ENCODE results near the gene CPXM2. TPM values are rescaled to one million over a fixed set of nuclear protein-coding genes. Genes with fewer than 3 reads are reported as not detected.

The CPXM2 gene
- 0.25 and 0.66 TPM in 2 replicates for total RNA-seq (2012; rRNA removed)

GRCh38 chr10:123891144-123892071 is at the start of gene CPXM2:
TSS of gene CPXM2 (minus strand) at chr10:123891807. CDS start at chr10:123891659, 148 bp downstream.
- H3K4me2 ChIP-seq (ENCODE audit: low read length), result no peak within 1 kb of the TSS
- no peaks in the 10 kb centered on the region for H3K4me1 ChIP-seq (ENCODE audit: control insufficient read depth, insufficient read depth, low read length)
- no peak within 1 kb of the TSS for H3K4me3 ChIP-seq (ENCODE audit: low read length)
- H3K27me3 ChIP-seq (ENCODE audit: control insufficient read depth, insufficient read depth, low read length), result peaks cover 5% of the 10 kb centered on the region
- no peak within 1 kb of the TSS for H3K9ac ChIP-seq (ENCODE audit: low read depth, low read length)
- no peaks in the 10 kb centered on the region for H3K36me3 ChIP-seq (ENCODE audit: insufficient read depth, low read length)
- peaks cover 2% of the 10 kb centered on the region for H3K9me3 ChIP-seq (replicated peaks; ENCODE audit: low read length)

GRCh38 chr10:123939591-123939990 is 48.0 kb upstream of the CPXM2 start:
- H3K9me3 ChIP-seq (replicated peaks; ENCODE audit: low read length), result no peaks in the 10 kb centered on the region
- H3K4me3 ChIP-seq (ENCODE audit: low read length), result no peak overlapping the region
- H3K36me3 ChIP-seq (ENCODE audit: insufficient read depth, low read length), result no peaks in the 10 kb centered on the region
- no peak overlapping the region for H3K4me2 ChIP-seq (ENCODE audit: low read length)
- H3K27me3 ChIP-seq (ENCODE audit: control insufficient read depth, insufficient read depth, low read length), result no peaks in the 10 kb centered on the region
- no peaks in the 10 kb centered on the region for H3K4me1 ChIP-seq (ENCODE audit: control insufficient read depth, insufficient read depth, low read length)
- no peak overlapping the region for H3K9ac ChIP-seq (ENCODE audit: low read depth, low read length)

- Histone ChIP-seq H3K4me2 (ENCODE audit: low read length) (no peak overlapping the region), H3K9ac (ENCODE audit: low read depth, low read length) (no peak overlapping the region), H3K4me1 (ENCODE audit: control insufficient read depth, insufficient read depth, low read length) (no peaks in the 10 kb centered on the region), H3K27me3 (ENCODE audit: control insufficient read depth, insufficient read depth, low read length) (no peaks in the 10 kb centered on the region), H3K4me3 (ENCODE audit: low read length) (no peak overlapping the region), H3K36me3 (ENCODE audit: insufficient read depth, low read length) (no peaks in the 10 kb centered on the region), H3K9me3 (replicated peaks; ENCODE audit: low read length) (no peaks in the 10 kb centered on the region)
Measured at GRCh38 chr10:123938890-123939289, 47.3 kb upstream of the CPXM2 start.

GRCh38 chr10:123936426-123936825 is 44.8 kb upstream of the CPXM2 start:
- H3K27me3 ChIP-seq (ENCODE audit: control insufficient read depth, insufficient read depth, low read length), result no peaks in the 10 kb centered on the region
- H3K9me3 ChIP-seq (replicated peaks; ENCODE audit: low read length), result no peaks in the 10 kb centered on the region
- H3K4me3 ChIP-seq (ENCODE audit: low read length), result no peak overlapping the region
- no peaks in the 10 kb centered on the region for H3K36me3 ChIP-seq (ENCODE audit: insufficient read depth, low read length)
- H3K9ac ChIP-seq (ENCODE audit: low read depth, low read length), result no peak overlapping the region
- H3K4me2 ChIP-seq (ENCODE audit: low read length), result no peak overlapping the region
- H3K4me1 ChIP-seq (ENCODE audit: control insufficient read depth, insufficient read depth, low read length), result no peaks in the 10 kb centered on the region

DNA sequence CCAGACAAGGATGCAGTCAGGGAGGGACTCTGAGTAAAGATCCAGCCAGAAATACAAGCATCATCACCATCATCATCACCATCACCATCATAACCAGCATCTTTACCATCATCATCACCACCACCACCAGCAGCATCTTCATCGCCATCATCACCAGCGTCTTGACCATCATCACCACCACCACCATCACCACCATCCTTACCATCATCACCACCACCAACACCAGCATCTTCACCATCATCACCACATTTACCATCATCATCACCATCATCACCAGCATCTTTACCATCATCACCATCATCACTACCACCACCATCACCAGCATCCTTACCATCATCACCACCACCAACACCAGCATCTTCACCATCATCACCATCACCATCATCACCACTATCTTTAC is 44.1 kb upstream of the CPXM2 start:
- Histone ChIP-seq H3K4me1 (ENCODE audit: control insufficient read depth, insufficient read depth, low read length) (no peaks in the 10 kb centered on the region), H3K9me3 (replicated peaks; ENCODE audit: low read length) (no peaks in the 10 kb centered on the region), H3K9ac (ENCODE audit: low read depth, low read length) (no peak overlapping the region), H3K4me2 (ENCODE audit: low read length) (no peak overlapping the region), H3K27me3 (ENCODE audit: control insufficient read depth, insufficient read depth, low read length) (no peaks in the 10 kb centered on the region), H3K4me3 (ENCODE audit: low read length) (no peak overlapping the region), H3K36me3 (ENCODE audit: insufficient read depth, low read length) (no peaks in the 10 kb centered on the region)

- H3K4me1 ChIP-seq (ENCODE audit: control insufficient read depth, insufficient read depth, low read length), result no peaks in the 10 kb centered on the region
- H3K4me3 ChIP-seq (ENCODE audit: low read length), result no peak overlapping the region
- H3K27me3 ChIP-seq (ENCODE audit: control insufficient read depth, insufficient read depth, low read length), result no peaks in the 10 kb centered on the region
- no peaks in the 10 kb centered on the region for H3K36me3 ChIP-seq (ENCODE audit: insufficient read depth, low read length)
- H3K9me3 ChIP-seq (replicated peaks; ENCODE audit: low read length), result no peaks in the 10 kb centered on the region
- no peak overlapping the region for H3K9ac ChIP-seq (ENCODE audit: low read depth, low read length)
- H3K4me2 ChIP-seq (ENCODE audit: low read length), result no peak overlapping the region
Measured at GRCh38 chr10:123934846-123935245, 43.2 kb upstream of the CPXM2 start.

GRCh38 chr10:123930340-123931001 is 38.9 kb upstream of the CPXM2 start:
- Histone ChIP-seq H3K4me2 (ENCODE audit: low read length) (no peak overlapping the region), H3K9ac (ENCODE audit: low read depth, low read length) (no peak overlapping the region), H3K36me3 (ENCODE audit: insufficient read depth, low read length) (no peaks in the 10 kb centered on the region), H3K9me3 (replicated peaks; ENCODE audit: low read length) (peaks cover 3% of the 10 kb centered on the region), H3K4me3 (ENCODE audit: low read length) (no peak overlapping the region), H3K27me3 (ENCODE audit: control insufficient read depth, insufficient read depth, low read length) (no peaks in the 10 kb centered on the region), H3K4me1 (ENCODE audit: control insufficient read depth, insufficient read depth, low read length) (no peaks in the 10 kb centered on the region)

DNA sequence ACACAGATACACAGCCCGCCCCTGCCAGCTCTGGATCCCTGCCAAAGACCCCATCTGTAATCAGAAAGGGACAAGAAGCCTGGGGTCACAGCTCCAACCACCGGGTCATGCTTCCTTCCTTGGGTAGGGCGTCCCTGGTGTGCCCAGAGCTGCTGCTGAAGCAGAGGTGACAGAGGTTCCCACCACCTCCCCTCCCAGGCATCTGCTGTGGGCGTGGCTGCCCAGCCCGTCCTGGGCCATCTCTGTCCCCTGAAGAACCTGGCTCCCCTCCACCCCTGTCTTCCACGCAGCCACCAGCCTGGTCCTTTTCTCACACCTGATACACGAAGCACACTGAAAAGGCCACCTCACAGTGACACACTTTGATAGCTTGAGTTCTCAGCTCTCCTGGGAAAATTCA is 38.2 kb upstream of the CPXM2 start:
- Histone ChIP-seq H3K9ac (ENCODE audit: low read depth, low read length) (no peak overlapping the region), H3K27me3 (ENCODE audit: control insufficient read depth, insufficient read depth, low read length) (no peaks in the 10 kb centered on the region), H3K4me3 (ENCODE audit: low read length) (no peak overlapping the region)

DNA sequence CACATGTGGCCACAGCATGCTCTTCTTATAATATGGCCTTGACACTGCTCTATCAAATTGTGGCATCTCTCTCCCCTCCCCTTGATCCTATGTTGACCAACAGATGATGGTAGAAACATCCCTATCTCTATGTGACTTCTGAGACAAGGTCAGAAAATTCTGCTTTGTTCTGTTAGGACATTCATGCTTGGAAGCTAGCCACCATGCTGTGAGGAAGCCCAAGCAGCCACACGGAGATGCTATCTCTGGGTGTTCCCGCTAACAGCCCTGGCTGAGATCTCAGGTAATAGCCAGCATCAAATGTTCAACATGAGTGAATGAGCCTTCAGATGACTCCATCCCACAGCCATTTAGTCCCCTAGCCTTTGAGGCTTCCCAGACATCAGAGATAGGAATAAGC is 36.8 kb upstream of the CPXM2 start:
- H3K4me2 ChIP-seq (ENCODE audit: low read length), result no peak overlapping the region
- no peak overlapping the region for H3K9ac ChIP-seq (ENCODE audit: low read depth, low read length)
- peaks cover 3% of the 10 kb centered on the region for H3K9me3 ChIP-seq (replicated peaks; ENCODE audit: low read length)
- no peaks in the 10 kb centered on the region for H3K27me3 ChIP-seq (ENCODE audit: control insufficient read depth, insufficient read depth, low read length)
- H3K4me3 ChIP-seq (ENCODE audit: low read length), result no peak overlapping the region
- no peaks in the 10 kb centered on the region for H3K36me3 ChIP-seq (ENCODE audit: insufficient read depth, low read length)
- no peaks in the 10 kb centered on the region for H3K4me1 ChIP-seq (ENCODE audit: control insufficient read depth, insufficient read depth, low read length)

More for the DNA sequence above, 38.2 kb upstream of the CPXM2 start:
- Histone ChIP-seq H3K4me2 (ENCODE audit: low read length) (no peak overlapping the region), H3K36me3 (ENCODE audit: insufficient read depth, low read length) (no peaks in the 10 kb centered on the region), H3K9me3 (replicated peaks; ENCODE audit: low read length) (peaks cover 3% of the 10 kb centered on the region), H3K4me1 (ENCODE audit: control insufficient read depth, insufficient read depth, low read length) (no peaks in the 10 kb centered on the region)

DNA sequence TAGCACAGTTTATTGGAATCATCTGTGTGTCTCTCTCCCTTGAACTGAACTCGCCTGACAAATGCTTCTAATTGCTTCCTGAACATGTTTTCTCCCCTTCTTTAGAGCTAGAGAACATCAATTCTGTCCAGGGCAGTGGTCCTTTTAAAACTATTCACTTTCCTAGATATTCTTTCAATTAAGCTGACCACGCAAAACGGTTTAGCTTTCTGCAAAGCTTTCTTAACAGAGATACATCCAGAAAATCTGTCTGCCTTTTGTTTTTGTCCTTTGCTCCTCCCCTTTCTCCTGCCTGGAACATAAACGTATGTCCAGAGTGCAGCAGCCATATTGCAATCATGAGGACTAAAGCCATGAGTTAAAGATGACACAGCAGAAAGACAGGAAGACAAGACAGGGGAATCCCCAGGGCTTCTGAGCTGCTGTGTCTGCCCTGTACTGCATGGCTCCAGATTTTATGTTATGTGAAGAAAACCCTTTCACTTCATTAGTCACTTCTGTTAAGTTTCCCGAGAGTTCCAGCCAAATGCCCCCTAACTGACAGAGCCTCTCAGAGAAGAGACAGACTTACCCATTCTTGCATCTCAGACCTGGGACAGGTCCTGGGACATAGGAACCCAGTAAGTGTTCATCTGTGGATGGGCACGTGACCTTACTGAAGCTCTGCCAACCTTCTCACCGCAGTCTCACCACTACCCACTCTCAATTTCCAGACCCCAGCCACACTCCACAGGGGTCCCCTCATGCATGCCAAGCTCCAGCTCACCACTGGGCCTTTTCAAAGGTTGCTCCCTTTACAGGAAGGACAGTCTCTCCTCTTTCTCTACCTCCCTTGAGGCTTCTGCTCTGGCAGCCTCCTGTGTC is 35.0 kb upstream of the CPXM2 start:
- Histone ChIP-seq H3K9me3 (replicated peaks; ENCODE audit: low read length) (peaks cover 3% of the 10 kb centered on the region), H3K36me3 (ENCODE audit: insufficient read depth, low read length) (no peaks in the 10 kb centered on the region), H3K4me3 (ENCODE audit: low read length) (no peak overlapping the region), H3K27me3 (ENCODE audit: control insufficient read depth, insufficient read depth, low read length) (no peaks in the 10 kb centered on the region), H3K9ac (ENCODE audit: low read depth, low read length) (no peak overlapping the region), H3K4me2 (ENCODE audit: low read length) (no peak overlapping the region), H3K4me1 (ENCODE audit: control insufficient read depth, insufficient read depth, low read length) (no peaks in the 10 kb centered on the region)

DNA sequence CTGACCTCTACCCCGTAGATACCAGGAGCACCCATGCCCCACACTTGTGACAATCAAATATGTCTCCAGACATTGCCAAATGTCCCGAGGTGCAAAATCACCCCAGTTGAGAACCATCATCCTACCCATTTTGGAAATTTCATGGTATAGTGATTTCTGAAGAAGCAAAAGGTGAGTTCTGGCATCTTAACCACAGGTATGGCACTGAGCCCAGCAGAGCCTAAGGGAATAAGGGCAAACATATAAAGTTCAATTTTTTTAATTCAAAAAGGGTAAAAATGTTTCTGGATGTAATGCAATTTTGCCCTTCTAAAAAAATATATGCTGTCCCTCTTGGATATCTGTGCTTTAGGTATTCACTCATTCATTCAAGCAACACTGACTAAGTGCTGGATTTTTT is 30.5 kb upstream of the CPXM2 start:
- Histone ChIP-seq H3K27me3 (ENCODE audit: control insufficient read depth, insufficient read depth, low read length) (no peaks in the 10 kb centered on the region), H3K4me1 (ENCODE audit: control insufficient read depth, insufficient read depth, low read length) (no peaks in the 10 kb centered on the region), H3K4me3 (ENCODE audit: low read length) (no peak overlapping the region), H3K9me3 (replicated peaks; ENCODE audit: low read length) (no peaks in the 10 kb centered on the region), H3K9ac (ENCODE audit: low read depth, low read length) (no peak overlapping the region), H3K36me3 (ENCODE audit: insufficient read depth, low read length) (no peaks in the 10 kb centered on the region), H3K4me2 (ENCODE audit: low read length) (no peak overlapping the region)
